ENCODE measurements around the gene P2RX7.

Gene P2RX7

DNA sequence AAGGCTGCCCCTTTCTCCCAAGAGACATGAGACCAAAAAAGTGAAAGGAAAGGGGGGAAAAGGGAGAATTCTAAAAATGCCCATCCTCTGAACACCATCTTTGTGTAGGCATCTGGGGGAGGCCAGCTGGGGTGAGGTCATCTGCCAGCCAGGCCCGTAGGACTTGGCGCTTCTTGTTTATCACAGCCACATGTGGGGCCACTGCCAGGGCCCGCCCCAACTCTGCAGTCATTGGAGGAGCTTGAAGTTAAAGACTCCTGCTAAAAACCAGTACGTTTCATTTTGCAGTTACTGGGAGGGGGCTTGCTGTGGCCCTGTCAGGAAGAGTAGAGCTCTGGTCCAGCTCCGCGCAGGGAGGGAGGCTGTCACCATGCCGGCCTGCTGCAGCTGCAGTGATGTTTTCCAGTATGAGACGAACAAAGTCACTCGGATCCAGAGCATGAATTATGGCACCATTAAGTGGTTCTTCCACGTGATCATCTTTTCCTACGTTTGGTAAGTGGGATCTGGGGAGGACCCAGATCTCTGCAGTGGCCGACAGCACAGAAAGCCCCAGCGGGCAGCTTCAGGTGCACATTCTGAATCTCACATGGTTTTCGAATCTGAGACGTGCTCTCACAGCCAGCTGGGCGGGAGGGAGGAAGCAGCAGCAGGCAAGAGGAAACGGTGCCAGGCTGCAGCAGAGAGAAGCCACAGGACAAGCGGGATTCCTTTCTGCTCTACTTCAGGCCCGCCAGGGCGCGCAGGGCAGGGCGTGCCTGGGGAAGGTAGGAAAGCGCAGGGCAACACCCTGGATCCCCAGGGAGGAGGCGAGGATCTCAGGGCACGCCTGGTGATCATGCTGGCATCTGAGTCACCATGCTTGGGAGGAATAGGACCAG lies at the start of gene P2RX7:
Gene P2RX7, plus strand, starts transcription at position 276 of the 881 bp plus-strand sequence. Its CDS starts 95 bp downstream, at position 371.
- peak; percentile 37 for DNase-seq (ENCODE audit: insufficient read length, low spot score)
- no peak for FAIRE-seq

DNA sequence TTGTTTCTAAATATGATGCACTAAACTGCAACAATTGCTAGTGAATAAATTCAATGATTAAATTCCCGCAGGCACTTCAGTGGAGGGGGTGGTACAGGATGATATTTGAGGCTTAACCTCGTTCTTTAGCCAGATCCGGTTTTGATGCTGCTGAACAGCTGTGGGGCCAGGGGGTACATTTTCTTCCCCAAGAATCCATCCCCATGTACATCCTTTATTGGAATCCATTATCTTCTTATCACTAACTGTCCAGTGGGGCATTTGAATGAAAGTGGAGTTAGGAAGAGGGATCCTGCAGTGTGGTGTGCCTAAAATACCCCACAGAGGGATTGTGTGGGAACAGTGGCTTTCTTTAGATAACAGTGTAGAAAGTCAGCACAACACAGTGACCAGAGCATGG lies 48.4 kb upstream of the P2RX7 start:
- FAIRE-seq (no peak), DNase-seq (ENCODE audit: insufficient read length, low spot score) (no peak)

DNA sequence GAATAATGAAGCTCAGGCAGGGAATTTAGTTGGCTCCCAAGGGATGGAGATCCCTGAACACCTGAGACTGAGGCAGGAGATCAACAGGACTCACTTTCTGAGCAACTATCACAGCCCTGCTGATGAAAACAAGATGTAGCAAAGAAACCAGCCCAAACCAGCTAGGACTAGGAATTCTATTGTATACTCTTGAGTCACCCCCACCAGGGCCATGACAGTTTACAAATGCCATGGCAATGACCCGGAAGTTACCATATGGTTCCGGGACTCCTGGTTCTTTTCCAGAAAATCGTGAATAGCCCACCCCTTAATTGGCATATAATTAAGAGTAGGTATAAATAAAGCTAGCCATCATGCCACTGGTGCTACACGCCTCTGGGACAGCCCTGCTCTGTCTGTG lies 47.6 kb upstream of the P2RX7 start:
- FAIRE-seq (no peak), DNase-seq (ENCODE audit: insufficient read length, low spot score) (no peak)

DNA sequence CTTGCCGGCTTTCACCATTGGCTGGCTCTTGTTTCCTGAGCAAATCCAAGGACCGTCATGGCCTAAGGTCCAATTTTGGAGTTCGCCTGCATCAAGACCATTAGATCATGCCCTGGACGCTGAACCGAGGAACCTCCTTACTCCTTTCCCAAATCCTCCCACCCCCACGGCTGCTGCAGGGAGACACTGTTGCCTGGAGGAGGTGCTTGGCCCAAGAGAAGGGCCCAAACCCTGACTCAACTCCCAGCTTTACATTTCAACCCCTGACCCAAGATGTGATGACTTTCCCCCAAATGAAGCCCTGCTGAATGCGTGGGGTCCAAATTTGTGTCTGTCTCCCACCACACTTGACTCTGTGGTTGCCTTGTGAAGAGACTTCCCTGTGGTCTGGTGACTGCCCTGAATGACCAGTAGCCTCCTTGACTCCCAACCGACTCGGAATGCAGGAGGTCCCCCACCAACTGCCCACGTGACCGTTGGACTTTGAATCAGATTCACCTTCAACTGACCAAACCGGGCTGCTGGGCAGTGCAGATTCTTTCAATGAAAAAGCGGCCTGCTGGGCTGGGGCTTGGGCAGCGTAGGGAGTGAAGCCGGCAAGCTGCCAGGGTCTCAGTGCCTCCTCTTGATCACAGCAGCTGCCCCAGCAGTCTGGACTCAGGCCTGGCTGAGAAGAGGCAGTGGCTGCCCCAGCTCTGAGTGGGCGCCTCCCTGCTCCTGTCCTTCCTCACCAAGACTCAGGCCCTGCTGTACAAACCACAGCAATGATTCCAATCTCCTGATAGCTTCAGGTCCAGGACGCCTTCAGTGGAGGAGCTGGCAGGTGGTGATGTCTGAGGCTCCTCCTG lies 46.9 kb upstream of the P2RX7 start:
- no peak for FAIRE-seq

DNA sequence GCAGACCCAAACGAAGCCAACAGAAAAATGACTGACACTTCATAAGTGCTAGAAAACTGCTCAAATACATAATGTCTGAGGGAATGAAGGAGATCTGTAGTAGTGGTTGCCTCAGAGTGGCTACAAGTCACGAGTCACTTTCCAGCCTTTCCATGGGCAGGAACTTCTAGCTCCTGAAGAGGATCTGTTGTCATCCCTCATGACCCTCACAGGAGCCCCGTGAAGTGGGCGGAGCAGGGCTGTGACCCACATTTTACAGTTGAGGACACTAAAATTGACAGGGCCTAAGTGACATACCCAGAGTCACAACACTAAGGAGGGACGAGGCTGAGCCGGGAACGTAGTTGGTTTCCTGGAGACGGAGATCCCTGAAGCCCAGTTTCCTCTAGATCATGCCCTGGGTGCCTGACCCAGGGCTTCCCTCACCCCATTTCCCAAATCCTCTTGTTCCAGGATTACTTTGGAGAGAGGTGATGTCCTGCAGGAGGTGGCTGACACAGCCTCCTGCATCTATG lies 45.8 kb upstream of the P2RX7 start:
- FAIRE-seq, result no peak
- no peak for DNase-seq (ENCODE audit: insufficient read length, low spot score)

More for the DNA sequence above, 46.9 kb upstream of the P2RX7 start:
- DNase-seq (ENCODE audit: insufficient read length, low spot score), result no peak

DNA sequence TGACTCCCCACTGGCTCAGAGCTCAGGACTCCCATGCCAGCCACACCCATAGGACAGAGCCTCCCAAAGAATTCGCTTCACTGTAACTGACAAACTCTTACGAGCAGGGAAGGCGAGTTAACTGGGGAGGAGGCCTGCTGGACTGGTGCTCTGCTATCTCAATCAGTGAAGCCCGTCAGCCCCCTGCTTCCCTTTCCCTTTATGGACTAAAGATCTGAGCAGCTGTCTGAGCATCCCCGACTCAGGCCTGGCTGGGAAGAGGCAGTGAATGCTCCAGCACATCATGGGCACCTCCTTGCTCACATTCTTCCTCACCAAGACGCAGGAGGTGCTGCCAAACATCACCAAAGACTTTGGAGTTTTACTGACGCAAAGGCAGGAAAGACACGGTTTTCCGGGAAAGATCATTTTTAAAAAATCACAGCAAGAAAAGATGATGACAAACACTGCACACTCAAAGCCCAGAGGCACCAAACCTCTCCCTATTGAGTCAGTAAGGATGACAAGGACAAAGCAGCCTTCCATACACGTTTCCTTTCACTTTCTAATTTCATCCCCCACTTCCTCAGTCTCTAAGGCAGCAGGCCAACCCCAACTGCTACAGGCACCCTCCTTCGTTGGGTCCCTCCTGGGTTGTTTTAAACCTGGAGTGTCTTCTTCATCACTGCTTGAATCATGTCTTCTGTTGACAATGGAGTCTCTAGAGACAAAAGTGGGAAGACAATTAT lies 45.0 kb upstream of the P2RX7 start:
- FAIRE-seq, result no peak

DNA sequence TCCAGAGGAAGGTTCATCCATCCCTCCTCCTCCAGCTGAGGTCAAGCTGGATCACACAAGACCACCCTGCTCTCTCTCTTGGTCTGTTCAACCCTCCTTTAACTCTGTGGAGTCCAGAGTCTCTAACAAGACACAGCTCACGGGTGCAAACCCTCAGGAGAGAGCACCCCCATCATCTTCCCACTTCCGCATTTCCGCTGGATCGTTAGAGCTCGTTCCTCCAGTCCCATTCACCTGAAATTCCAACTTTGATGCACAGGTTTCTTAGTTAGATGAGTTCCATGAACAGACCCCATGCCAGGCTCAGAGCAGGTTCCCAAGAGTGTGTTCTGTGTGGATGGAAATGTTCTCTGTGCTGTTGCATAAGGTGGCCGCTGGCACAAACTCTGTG lies 44.5 kb upstream of the P2RX7 start:
- no peak for DNase-seq (ENCODE audit: insufficient read length, low spot score)
- no peak for FAIRE-seq

More for the DNA sequence above, 45.0 kb upstream of the P2RX7 start:
- DNase-seq (ENCODE audit: insufficient read length, low spot score), result no peak

DNA sequence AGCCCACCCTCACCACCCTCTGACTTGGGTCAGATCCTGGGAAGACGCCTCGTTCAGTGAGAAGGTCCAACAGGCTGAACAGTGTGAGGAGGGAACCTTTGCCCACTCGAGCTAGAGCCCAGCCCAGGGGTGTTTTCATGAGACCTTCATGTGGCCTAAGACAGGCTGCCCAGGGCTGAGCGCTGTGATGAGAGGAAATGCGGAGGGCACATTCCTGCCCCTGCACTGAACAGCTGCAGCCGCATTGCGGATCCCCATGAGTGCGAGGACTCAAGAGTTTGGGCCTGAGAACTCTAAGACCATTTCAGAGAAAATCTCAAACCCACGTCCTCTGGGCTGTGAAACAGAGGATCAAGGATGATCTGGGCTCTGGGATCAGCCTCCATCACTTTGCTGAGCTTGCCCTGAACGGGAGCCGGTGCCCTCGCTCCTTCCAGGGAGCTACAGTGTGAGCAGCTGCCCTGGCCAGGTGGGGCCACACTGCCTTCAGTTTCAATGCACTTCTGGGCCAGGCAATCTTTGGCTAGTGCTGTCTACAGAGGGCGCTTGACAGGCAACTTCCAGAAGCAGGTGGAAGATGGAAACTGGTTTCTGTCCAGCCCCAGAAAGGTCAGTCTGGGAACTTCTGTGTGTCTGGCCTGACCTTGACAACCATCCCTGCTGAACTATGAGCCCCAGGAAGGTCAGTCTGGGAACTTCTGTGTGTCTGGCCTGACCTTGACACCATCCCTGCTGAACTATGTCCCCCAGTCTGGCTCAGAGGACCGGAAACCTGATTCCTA lies 43.5 kb upstream of the P2RX7 start:
- DNase-seq (ENCODE audit: insufficient read length, low spot score) (no peak), FAIRE-seq (no peak)

DNA sequence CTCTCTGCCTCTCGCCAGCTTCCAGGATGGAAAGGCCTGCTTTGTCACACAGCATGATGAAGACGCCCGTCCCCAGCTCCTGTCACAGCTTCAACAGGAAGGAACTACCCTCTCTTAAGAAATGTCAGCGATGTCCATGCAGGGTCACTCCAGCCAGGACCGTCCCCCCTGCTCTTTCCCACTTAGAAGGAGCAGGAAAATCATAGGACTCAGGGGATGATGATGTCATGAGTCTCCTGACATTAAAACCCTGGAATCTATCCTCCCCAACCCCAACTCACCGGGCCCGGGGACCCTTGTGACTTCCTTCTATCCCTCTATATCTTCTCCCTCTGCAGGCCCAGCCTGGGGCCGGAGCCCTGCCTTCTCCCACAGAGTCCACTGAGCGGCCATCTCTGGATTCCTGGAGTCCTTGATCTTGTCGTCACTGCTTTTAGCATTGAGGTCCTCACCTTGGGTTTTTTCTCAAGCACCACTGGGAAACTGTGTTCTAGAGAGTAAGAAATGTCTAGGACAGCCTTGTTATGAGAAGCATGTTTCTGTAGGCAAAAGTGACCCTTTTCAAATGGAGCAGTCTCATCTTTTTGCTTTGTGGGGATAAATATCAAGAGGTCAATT lies 42.8 kb upstream of the P2RX7 start:
- DNase-seq (ENCODE audit: insufficient read length, low spot score) (no peak), FAIRE-seq (no peak)

DNA sequence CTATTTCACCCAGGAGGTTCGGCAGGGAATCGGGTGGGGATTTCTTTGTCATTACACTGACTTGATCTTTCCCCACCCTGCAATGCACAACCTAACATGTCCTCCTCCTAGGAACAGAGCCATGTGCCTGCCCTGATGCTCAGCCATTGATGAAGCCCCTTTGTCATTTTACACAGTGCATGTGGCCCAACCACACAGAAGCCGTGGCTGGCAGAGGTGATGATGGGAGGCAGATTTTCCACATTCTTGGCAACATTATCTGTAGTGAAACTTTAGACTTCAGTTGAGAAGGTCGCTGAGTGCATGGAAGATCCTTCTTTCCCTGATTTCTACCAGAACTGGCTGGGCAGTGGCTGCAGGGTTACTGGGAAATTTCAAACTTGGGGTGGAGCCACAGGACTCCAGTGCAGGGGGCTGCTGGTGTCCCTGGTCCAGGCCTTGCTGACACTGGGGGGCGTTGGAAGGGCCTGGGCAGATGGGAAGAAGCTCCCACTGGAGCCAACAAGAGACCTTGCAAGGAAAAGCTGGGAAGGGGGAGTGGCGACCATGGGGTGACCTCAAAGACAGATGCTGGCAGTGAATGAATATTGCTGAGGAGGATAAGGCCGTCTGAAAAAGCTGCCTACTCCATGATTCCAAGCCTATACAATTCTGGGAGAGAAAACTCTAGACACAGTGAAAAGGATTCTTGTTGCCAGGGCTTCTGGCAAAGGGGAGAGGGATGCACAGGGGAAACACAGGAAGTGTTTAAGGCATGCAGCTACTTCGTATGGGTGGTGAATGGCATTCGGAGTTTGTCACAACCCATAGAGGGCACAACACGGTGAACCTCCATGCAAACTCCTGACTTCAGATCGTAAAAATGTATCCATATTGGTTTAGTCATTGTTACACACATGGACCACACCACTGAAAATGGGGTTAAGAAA lies 41.8 kb upstream of the P2RX7 start:
- no peak for FAIRE-seq
- no peak for DNase-seq (ENCODE audit: insufficient read length, low spot score)

DNA sequence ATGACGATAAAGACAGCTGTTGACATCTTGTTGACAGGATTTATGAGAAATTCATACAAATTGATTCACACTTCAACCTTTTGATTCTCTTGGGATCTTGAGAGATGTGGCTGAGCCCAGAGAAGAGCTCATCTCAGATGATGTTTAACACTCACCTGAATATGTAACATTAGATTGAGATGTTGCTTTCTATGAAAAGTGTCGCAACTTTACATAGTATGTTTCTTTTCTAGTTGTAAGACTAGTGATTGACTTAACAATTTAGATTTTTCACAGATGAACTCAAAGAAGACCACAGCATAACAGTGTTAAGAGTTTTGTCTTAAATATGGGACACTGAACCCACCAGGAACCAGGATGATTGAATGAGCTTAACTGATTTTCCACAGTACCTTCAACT lies 40.6 kb upstream of the P2RX7 start:
- DNase-seq (ENCODE audit: insufficient read length, low spot score) (no peak), FAIRE-seq (no peak)

DNA sequence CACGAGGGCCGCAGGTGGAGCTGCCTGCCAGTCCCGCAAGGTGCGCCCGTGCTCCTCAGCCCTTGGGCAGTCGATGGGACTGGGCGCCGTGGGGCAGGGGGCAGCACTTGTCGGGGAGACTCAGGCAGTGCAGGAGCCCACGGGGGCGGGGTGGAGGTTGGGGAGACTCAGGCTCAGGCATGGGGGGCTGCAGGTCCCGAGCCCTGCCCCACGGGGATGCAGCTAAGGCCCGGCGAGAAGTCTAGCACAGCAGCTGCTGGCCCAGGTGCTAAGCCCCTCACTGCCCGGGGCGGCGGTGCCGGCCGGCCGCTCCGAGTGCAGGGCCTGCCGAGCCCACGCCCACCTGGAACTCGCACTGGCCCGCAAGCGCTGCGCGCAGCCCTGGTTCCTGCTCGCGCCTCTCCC lies 39.2 kb upstream of the P2RX7 start:
- no peak for FAIRE-seq
- DNase-seq (ENCODE audit: insufficient read length, low spot score), result no peak

DNA sequence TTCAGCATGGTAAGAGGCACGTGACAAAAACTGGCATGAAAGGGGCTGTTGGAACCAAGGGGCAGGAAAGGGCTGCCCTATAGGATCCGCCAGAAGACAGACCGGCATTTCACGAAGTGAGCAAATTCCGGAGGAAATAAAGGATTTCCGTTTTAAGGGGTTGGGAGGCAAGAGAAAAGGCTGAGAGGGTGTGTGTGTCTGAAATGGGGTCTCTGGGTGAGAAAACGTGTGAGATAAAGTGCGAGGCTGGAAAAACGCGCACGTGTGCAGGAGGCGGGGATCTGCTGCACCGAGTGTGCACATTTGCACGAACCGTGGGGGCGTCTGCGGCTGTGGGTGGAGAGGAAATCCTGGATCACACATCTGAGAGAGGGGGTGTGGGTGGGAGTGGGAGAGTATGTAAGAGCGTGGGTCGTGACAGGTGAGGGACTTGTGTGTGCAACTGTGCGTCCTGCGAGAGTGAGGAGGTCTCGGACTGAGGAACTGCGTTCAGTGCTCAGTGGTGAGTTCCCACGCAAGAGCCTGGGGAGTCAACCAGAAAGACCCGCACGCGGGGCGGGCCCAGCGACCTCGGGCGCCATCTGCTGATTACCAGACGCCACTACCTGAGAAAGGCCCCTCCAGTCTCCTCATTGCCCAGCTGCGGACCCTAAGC lies 37.0 kb upstream of the P2RX7 start:
- FAIRE-seq (peak; percentile 4), DNase-seq (ENCODE audit: insufficient read length, low spot score) (peak; percentile 90)

DNA sequence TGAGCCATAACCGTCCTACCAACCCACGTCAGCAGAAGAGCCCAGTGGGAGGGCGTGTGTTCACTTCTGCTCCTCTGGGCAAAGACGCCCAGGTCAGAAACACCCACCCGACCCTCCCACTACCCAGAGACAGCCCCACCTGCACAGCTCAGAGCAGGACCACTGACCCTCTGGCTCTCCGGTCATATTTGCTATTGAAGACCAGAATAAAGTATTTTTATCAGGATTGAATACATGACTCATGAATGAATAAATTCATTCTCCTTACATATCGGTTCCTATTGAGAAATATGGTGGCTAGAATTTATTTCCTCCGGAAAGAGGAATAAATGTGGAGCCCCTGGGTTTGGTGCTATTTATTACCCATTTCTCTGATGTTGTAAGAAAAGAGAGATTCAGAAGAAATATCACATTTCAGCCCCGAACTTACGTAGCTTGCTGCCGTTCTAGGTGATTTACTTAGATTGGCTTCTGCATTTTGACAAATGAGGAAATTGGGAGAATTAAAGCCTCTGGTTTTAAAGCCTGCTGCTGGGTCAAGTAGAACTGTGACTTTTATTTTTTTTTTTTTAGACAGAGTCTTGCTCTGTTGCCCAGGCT lies 36.4 kb upstream of the P2RX7 start:
- no peak for FAIRE-seq
- DNase-seq (ENCODE audit: insufficient read length, low spot score), result no peak

DNA sequence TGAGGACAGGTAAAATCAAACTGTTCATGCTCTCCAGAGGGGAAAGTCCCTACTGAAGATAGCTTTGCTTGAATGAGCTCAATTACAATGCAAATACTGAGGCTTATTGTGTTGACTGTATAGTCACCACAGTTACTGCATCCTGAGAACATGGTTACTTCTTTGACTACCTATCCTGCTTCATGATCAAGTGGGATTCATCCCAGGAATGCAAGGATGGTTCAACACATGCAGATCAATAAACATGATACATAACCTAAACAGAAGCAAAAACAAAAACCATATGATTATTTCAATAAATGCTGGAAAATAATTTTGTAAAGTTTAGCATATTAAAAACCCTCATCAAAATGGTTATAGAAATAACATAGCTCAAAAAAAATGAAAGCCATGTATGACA lies 32.9 kb upstream of the P2RX7 start:
- no peak for FAIRE-seq
- DNase-seq (ENCODE audit: insufficient read length, low spot score), result no peak

DNA sequence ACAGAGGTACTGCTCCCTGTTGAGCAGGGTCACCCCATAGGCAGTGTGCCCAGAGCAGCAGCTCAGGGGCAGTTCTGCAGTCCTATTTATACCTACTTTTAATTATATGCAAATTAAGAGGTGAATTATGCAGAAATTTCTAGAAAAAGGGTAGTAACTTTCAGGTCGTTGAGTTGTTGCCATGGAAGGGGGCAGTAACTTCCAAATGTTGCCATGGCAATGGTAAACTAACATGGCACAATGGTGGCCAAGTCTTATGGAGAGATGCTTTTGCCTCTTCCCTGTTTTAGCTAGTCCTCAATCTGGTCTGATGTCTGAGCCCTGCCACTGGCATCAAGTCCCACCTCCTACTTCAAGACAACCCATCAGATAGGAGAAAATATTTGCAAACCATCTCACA lies 30.4 kb upstream of the P2RX7 start:
- FAIRE-seq (no peak), DNase-seq (ENCODE audit: insufficient read length, low spot score) (no peak)

DNA sequence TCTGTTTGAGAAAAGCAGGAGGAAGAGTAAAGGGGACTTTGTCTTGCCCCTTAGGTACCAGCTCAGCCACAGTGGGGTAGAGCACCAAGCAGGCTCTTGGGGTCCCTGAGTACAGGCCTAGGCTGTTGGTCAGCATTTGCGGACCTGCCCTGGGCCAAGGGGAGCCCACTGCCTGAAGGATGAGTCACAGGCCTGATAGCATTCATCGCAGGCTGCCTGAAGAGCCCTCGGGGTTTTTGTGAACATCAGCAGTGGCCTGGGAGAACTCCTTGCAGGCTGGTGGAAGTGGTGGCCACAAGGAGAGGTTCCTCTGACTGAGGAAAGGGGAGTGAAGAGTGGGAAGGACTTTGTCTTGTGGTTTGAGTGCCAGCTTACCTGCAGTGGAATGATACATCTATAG lies 25.0 kb upstream of the P2RX7 start:
- DNase-seq (ENCODE audit: insufficient read length, low spot score) (no peak), FAIRE-seq (no peak)

DNA sequence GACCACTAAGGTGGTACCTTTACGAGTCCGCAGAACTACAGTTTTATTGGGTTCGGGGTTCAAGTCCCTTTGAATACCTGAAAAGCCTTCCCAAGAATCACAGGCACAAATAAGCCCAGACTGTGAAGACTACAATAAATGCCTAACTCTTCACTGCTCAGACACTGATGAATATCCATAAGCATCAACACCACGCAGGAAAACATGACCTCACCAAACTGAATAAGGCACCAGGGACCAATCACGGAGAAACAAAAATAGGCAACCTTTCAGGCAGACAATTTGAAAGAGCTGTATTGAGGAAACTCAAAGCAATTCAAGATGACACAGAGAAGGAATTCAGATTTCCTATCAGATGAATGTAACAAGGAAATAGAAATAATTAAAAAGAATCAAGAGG lies 24.2 kb upstream of the P2RX7 start:
- FAIRE-seq (no peak), DNase-seq (ENCODE audit: insufficient read length, low spot score) (no peak)

All from HTR-8/SVneo (cell line).